Measurements from ENCODE around the gene SAYSD1.

SAYSD1 gene

GRCh38 chr6:39056191-39056590 lies 58.8 kb downstream of the SAYSD1 start:
- no peak for DNase-seq

DNA sequence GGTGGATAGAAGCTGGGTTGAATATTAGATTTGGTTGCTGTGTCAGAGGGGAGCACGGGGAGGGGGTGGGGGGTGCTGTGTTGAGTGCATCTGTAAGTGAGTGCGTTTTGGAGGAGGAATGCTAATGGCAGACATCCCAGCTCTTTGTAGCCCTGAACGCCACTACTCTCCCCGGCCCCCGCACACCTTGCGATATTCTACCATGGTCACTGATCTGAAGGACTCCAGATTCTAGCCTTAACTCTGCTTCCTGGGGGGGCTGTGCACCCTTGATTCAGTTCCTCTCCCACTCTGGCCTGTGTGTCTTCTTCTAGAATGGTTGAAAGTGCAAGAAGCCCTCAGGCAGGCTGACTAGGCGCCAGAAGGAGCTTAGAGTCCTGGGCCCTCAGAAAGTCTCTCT lies 59.3 kb downstream of the SAYSD1 start:
- DNase-seq: no peak

- no peak for DNase-seq
Observed at GRCh38 chr6:39054577-39055142, 60.3 kb downstream of the SAYSD1 start.
